Skeletal muscle satellite cell (primary cell): ENCODE results near the gene RBPMS2.

Experiments used
- H3K27me3 ChIP-seq: 2 replicates; pipeline ENCODE4 v1.7.0; 2013; ENCODE audit warnings: low read length; ENCODE audit not compliant: control insufficient read depth, insufficient read depth
- H3K36me3 ChIP-seq: 2 replicates; pipeline ENCODE4 v1.7.0; 2013; ENCODE audit warnings: mild to moderate bottlenecking, control low read depth, low read length; ENCODE audit not compliant: insufficient read depth
- H3K4me1 ChIP-seq: 2 replicates; pipeline ENCODE4 v1.7.0; 2013; ENCODE audit warnings: low read length; ENCODE audit not compliant: control insufficient read depth, insufficient read depth
- H3K4me2 ChIP-seq: 2 replicates; pipeline ENCODE4 v1.7.0; 2013; ENCODE audit warnings: mild to moderate bottlenecking, low read length
- H3K4me3 ChIP-seq: 2 replicates; pipeline ENCODE4 v1.7.0; 2013; ENCODE audit warnings: low read length
- H3K9ac ChIP-seq: 2 replicates; pipeline ENCODE4 v1.7.0; 2013; ENCODE audit warnings: mild to moderate bottlenecking, low read depth, low read length, moderate library complexity
- H3K9me3 ChIP-seq: replicated peaks from 2 replicates; pipeline ENCODE4 v1.7.0; 2013; ENCODE audit warnings: mild to moderate bottlenecking, control low read depth, low read length

RBPMS2 gene

GRCh38 chr15:64717130-64717529 is 58.3 kb downstream of the RBPMS2 start:
- Histone ChIP-seq H3K9me3 (no peaks in the 10 kb centered on the region), H3K36me3 (no peaks in the 10 kb centered on the region), H3K4me1 (peaks cover 6% of the 10 kb centered on the region), H3K4me3 (no peak overlapping the region), H3K27me3 (no peaks in the 10 kb centered on the region), H3K9ac (no peak overlapping the region), H3K4me2 (no peak overlapping the region)

- Histone ChIP-seq H3K9ac (no peak overlapping the region), H3K4me3 (no peak overlapping the region), H3K9me3 (no peaks in the 10 kb centered on the region), H3K4me2 (no peak overlapping the region), H3K4me1 (peaks cover 6% of the 10 kb centered on the region), H3K36me3 (no peaks in the 10 kb centered on the region), H3K27me3 (no peaks in the 10 kb centered on the region)
Measured at GRCh38 chr15:64716452-64716851, 58.9 kb downstream of the RBPMS2 start.

GRCh38 chr15:64713592-64713991 is 61.8 kb downstream of the RBPMS2 start:
- H3K9me3 ChIP-seq, result no peaks in the 10 kb centered on the region
- no peaks in the 10 kb centered on the region for H3K36me3 ChIP-seq
- H3K27me3 ChIP-seq, result no peaks in the 10 kb centered on the region
- no peak overlapping the region for H3K4me3 ChIP-seq
- peaks cover 6% of the 10 kb centered on the region for H3K4me1 ChIP-seq
- H3K4me2 ChIP-seq, result no peak overlapping the region
- H3K9ac ChIP-seq, result no peak overlapping the region

- Histone ChIP-seq H3K4me2 (no peak overlapping the region), H3K9me3 (no peaks in the 10 kb centered on the region), H3K4me3 (no peak overlapping the region), H3K9ac (no peak overlapping the region), H3K27me3 (no peaks in the 10 kb centered on the region), H3K36me3 (no peaks in the 10 kb centered on the region), H3K4me1 (no peaks in the 10 kb centered on the region)
Measured at GRCh38 chr15:64712353-64712752, 63.0 kb downstream of the RBPMS2 start.

- H3K27me3 ChIP-seq, result no peaks in the 10 kb centered on the region
- H3K4me3 ChIP-seq, result no peak overlapping the region
- no peak overlapping the region for H3K4me2 ChIP-seq
- H3K9me3 ChIP-seq, result no peaks in the 10 kb centered on the region
- H3K4me1 ChIP-seq, result no peaks in the 10 kb centered on the region
- H3K9ac ChIP-seq, result no peak overlapping the region
- H3K36me3 ChIP-seq, result no peaks in the 10 kb centered on the region
Measured at GRCh38 chr15:64710676-64711428, 64.5 kb downstream of the RBPMS2 start.

- Histone ChIP-seq H3K9ac (no peak overlapping the region), H3K36me3 (no peaks in the 10 kb centered on the region), H3K27me3 (no peaks in the 10 kb centered on the region), H3K9me3 (no peaks in the 10 kb centered on the region), H3K4me1 (peaks cover 16% of the 10 kb centered on the region), H3K4me3 (no peak overlapping the region), H3K4me2 (no peak overlapping the region)
Measured at GRCh38 chr15:64706011-64706911, 69.1 kb downstream of the RBPMS2 start.

GRCh38 chr15:64705006-64705405 is 70.4 kb downstream of the RBPMS2 start:
- Histone ChIP-seq H3K9me3 (no peaks in the 10 kb centered on the region), H3K36me3 (peaks cover 5% of the 10 kb centered on the region), H3K4me1 (peaks cover 28% of the 10 kb centered on the region), H3K27me3 (no peaks in the 10 kb centered on the region), H3K9ac (no peak overlapping the region), H3K4me3 (no peak overlapping the region), H3K4me2 (no peak overlapping the region)

- Histone ChIP-seq H3K4me3 (peak overlapping the region; percentile 79), H3K27me3 (no peaks in the 10 kb centered on the region), H3K9ac (peak overlapping the region; percentile 80)
Measured at GRCh38 chr15:64703632-64703959, 71.8 kb downstream of the RBPMS2 start.

GRCh38 chr15:64702816-64703631 is 72.4 kb downstream of the RBPMS2 start:
- Histone ChIP-seq H3K4me1 (peaks cover 48% of the 10 kb centered on the region), H3K4me3 (peak overlapping the region; percentile 79), H3K9me3 (no peaks in the 10 kb centered on the region), H3K4me2 (peak overlapping the region; percentile 88), H3K9ac (peak overlapping the region; percentile 95), H3K36me3 (peaks cover 5% of the 10 kb centered on the region), H3K27me3 (no peaks in the 10 kb centered on the region)

More at GRCh38 chr15:64703632-64703959, 71.8 kb downstream of the RBPMS2 start:
- H3K4me2 ChIP-seq, result peak overlapping the region; percentile 86
- H3K36me3 ChIP-seq, result peaks cover 5% of the 10 kb centered on the region
- H3K9me3 ChIP-seq, result no peaks in the 10 kb centered on the region
- H3K4me1 ChIP-seq, result peaks cover 42% of the 10 kb centered on the region

- H3K4me3 ChIP-seq, result peak overlapping the region; percentile 79
- peak overlapping the region; percentile 95 for H3K9ac ChIP-seq
- H3K36me3 ChIP-seq, result peaks cover 5% of the 10 kb centered on the region
- peak overlapping the region; percentile 88 for H3K4me2 ChIP-seq
- H3K9me3 ChIP-seq, result no peaks in the 10 kb centered on the region
- no peaks in the 10 kb centered on the region for H3K27me3 ChIP-seq
- peaks cover 53% of the 10 kb centered on the region for H3K4me1 ChIP-seq
Measured at GRCh38 chr15:64701482-64702184, 73.8 kb downstream of the RBPMS2 start.

GRCh38 chr15:64701051-64701450 is 74.3 kb downstream of the RBPMS2 start:
- Histone ChIP-seq H3K4me3 (peak overlapping the region; percentile 79), H3K27me3 (no peaks in the 10 kb centered on the region), H3K9me3 (no peaks in the 10 kb centered on the region), H3K4me2 (peak overlapping the region; percentile 88), H3K36me3 (peaks cover 5% of the 10 kb centered on the region), H3K4me1 (peaks cover 53% of the 10 kb centered on the region), H3K9ac (peak overlapping the region; percentile 95)
